HS-27A (cell line): ENCODE data around the gene HCAR2.
"Not testable (repeated sequence)": the region's sequence is repeated elsewhere in the genome, so short reads cannot be mapped to it uniquely, and the experiment has no call there.

Experiments
- DNase-seq: peaks from one replicate; pipeline ENCODE4 v3.0.0-alpha.2; 2012; ENCODE audit warnings: low read depth, missing footprints

Gene HCAR2

DNA sequence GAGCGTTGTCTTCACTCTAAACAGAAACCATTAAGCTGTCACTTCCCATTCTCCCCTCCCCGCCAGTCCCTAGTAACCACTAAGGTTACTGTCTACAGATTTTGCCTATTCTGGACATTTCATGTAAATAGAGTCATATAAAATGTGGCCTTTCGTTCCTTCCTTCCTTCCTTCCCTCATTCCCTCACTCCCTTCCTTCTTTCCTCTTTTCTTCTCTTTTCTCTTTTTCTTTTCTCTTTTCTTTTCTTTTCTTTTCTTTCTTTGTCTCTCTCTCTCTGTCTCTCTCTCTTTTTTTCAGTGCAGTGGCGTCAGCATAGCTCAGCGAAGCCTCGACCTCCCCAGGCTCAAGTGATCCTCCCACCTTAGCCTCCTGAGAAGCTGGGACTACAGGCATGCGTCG lies 37.8 kb downstream of the HCAR2 start:
- DNase-seq, result no peak

DNA sequence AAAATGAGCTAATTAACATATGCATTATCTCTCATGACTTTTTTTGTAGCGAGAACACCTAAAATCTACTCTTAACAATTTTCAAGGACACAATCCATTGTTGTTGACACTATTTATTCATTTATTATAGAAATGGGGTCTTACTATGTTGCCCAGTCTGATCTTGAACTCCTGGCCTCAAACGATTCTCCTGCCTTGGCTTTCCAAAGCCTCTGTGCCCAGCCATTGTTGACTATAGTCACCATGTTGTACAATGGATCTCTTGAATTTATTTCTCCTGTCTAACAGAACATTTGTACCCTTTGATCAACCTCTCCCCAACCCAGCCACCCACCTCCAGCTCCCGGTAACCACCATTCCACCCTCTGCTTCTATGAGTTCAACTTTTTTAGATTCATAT lies 41.2 kb downstream of the HCAR2 start:
- no peak for DNase-seq

DNA sequence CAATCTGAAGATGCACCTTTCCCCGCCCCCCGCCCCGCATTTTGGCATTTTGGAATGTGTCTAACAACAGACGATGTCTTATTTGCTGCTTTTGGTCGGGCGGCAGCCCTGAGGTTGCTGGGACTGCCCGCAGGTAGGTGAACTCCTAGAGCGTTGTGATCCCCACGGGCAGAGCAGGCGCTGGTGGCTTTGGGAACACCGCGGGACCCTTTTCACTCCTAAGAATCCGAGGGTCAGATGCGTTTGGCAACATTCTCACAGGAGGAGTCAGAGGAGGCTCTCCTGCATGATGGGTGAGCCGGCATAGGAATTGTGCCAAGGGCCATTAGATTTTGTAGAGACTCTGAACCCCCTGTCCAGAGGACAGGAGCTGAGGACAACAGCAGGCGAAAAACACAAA lies 41.9 kb downstream of the HCAR2 start:
- DNase-seq, result no peak

DNA sequence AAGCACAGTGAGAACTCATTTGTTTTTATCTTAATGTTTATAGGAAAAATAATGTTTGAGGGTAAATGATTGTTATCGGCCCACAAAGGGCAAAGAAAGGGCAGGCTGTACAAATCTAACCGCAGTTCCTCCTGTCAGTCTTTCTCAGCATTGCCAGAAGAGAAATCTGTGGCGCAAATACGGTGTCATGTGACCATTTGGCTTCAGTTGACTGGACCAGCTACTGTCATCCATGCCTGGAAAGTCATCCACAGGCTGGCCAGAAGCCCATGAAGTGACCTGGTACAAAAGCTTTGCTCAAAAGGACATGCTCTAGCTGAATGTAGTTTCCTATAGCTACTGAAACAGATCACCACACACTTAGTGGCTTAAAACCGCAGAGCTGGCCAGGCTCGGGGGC lies 43.6 kb downstream of the HCAR2 start:
- no peak for DNase-seq

DNA sequence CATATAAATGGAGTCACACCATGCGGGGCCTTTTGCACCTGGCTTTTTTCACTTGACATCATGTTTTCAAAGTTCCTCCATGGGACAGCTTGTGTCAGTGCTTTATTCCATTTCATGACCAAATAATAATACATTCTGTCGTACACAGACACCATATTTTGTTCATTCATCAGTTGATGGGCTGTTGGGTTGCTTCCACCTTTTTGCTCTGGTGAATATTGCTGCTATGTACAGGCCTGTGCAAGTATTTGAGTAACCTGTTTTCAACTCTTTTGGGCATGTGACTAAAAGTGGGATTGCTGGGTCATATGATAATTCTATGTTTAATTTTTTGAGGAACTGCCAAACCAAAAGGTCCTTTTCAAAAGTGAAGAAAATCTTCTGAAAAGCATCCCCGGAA lies 46.9 kb downstream of the HCAR2 start:
- no peak for DNase-seq

DNA sequence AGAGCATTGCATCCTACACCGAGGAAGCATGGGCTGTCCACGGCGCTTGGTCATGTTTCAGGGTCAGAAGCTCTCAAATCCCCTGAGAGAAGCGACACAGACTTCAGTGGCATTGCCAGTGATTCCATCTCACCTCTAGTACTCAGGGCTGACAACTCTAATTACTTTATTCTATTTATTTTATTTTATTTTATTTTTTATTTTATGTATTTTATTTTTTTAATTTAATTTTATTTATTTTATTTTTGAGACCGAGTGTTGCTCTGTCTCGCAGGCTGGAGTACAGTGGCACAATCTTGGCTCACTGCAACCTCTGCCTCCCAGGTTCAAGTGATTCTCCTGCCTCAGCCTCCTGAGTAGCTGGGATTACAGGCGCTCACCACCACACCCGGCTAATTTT lies 49.9 kb downstream of the HCAR2 start:
- not testable (repeated sequence) for DNase-seq

DNA sequence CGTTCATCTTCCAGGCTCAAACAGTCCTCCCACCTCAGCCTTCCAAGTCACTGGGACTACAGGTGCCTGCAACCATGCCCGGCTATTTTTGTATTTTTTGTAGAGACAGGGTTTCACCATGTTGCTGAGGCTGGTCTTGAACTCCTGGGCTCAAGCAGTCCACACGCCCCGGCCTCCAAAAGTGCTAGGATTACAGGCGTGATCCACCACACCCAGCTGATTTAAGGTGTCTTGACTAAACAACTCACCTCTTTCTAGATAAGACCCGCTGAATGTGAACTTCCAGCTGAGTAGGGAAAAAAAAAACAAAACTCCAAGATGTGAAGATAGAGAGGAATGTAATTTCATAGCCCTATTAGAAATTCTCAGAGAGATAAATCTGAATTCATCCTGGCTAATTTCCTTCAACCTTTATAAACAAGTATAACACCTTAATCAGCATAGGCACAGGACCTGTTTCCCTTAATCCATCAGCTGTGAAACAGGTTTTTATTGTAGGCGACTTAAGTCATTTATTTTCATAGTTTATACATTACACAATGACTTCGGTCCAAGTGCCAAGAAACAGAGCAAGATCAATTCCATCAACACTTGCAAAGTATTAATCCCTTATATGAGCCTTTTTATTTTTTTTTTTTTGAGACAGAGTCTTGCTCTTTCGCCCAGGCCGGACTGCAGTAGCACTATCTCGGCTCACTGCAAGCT lies 51.5 kb downstream of the HCAR2 start:
- DNase-seq, result no peak
